ENCODE data around the gene ZNF653.

ZNF653 gene

GRCh38 chr19:11513946-11514345, 8.3 kb upstream of the ZNF653 start:
- DNase-seq (ENCODE audit: low read depth in 3 of 3) = no peak

GRCh38 chr19:11510444-11510843, 4.8 kb upstream of the ZNF653 start:
- no peak for DNase-seq (ENCODE audit: low read depth in 3 of 3)

- DNase-seq (ENCODE audit: low read depth in 3 of 3) = no peak
Observed at GRCh38 chr19:11507370-11508078, 1.9 kb upstream of the ZNF653 start.

- DNase-seq (ENCODE audit: low read depth in 3 of 3) = no peak
Observed at GRCh38 chr19:11506967-11507366, 1.3 kb upstream of the ZNF653 start.

- DNase-seq (ENCODE audit: low read depth in 3 of 3) = no peak
Observed at GRCh38 chr19:11506101-11506555, 489 bp upstream of the ZNF653 start.

- peak; percentile 95 to 98 (median 96) for DNase-seq (ENCODE audit: low read depth in 3 of 3)
Observed at GRCh38 chr19:11505032-11505503, 571 bp downstream of the ZNF653 start.

- no peak for DNase-seq (ENCODE audit: low read depth in 3 of 3)
Observed at GRCh38 chr19:11504502-11505031, 1.1 kb downstream of the ZNF653 start.

GRCh38 chr19:11499890-11500420, 5.7 kb downstream of the ZNF653 start:
- no peak for DNase-seq (ENCODE audit: low read depth in 3 of 3)

- DNase-seq (ENCODE audit: low read depth in 3 of 3) = no peak
Observed at GRCh38 chr19:11499220-11499726, 6.4 kb downstream of the ZNF653 start.

GRCh38 chr19:11496391-11497163, 9.1 kb downstream of the ZNF653 start:
- peak; percentile 44 to 61 (median 58) for DNase-seq (ENCODE audit: low read depth in 3 of 3)

GRCh38 chr19:11495885-11496284, 9.8 kb downstream of the ZNF653 start:
- DNase-seq (ENCODE audit: low read depth in 3 of 3) = no peak

GRCh38 chr19:11495481-11495880, 10.2 kb downstream of the ZNF653 start:
- no peak for DNase-seq (ENCODE audit: low read depth in 3 of 3)

GRCh38 chr19:11494634-11495285, 10.9 kb downstream of the ZNF653 start:
- no peak for DNase-seq (ENCODE audit: low read depth in 3 of 3)

GRCh38 chr19:11489378-11489777, 16.3 kb downstream of the ZNF653 start:
- DNase-seq (ENCODE audit: low read depth in 3 of 3) = no peak

- no peak for DNase-seq (ENCODE audit: low read depth in 3 of 3)
Observed at GRCh38 chr19:11486661-11487503, 18.8 kb downstream of the ZNF653 start.

- no peak for DNase-seq (ENCODE audit: low read depth in 3 of 3)
Observed at GRCh38 chr19:11485245-11485837, 20.3 kb downstream of the ZNF653 start.

- DNase-seq (ENCODE audit: low read depth in 3 of 3) = no peak
Observed at GRCh38 chr19:11483366-11484111, 22.1 kb downstream of the ZNF653 start.

GRCh38 chr19:11482384-11483050, 23.1 kb downstream of the ZNF653 start:
- DNase-seq (ENCODE audit: low read depth in 3 of 3) = peak; percentile 77 to 80 (median 79)
